Thyroid gland (tissue), 4 donors: ENCODE data around the gene SNCB. TPM values are rescaled to one million over a fixed set of nuclear protein-coding genes. Genes with fewer than 3 reads are reported as not detected.

Experiments used
- DNase-seq, 2 donors: peaks; one replicate each; pipeline ENCODE4 v3.0.0-alpha.2; 2019
- H3K27ac ChIP-seq, 3 donors: fragments of 200-600 bp; sonication (generic); 1 replicate in 2 of 3; 2 replicates in 1 of 3; pipeline ENCODE4 v1.5.1; 2016 to 2019; ENCODE audit warnings: mild to moderate bottlenecking in 1 of 3, moderate library complexity in 1 of 3
- H3K27me3 ChIP-seq: fragments of 200-600 bp; sonication (generic); one replicate; pipeline ENCODE4 v1.5.1; 2019
- H3K36me3 ChIP-seq, 2 donors: fragments of 200-600 bp; sonication (generic); one replicate each; pipeline ENCODE4 v1.5.1; 2016 to 2019
- H3K4me1 ChIP-seq, 2 donors: fragments of 200-600 bp; sonication (generic); one replicate each; pipeline ENCODE4 v1.5.1; 2017 to 2019
- H3K4me3 ChIP-seq, 3 donors: fragments of 200-600 bp; sonication (generic); replicated peaks in 1 of 3; 1 replicate in 2 of 3; 2 replicates in 1 of 3; pipeline ENCODE4 v1.5.1; 2016; ENCODE audit warnings: mild to moderate bottlenecking in 1 of 3
- H3K9me3 ChIP-seq: fragments of 200-600 bp; sonication (generic); one replicate; pipeline ENCODE4 v1.5.1; 2017
- POLR2A ChIP-seq, 2 donors: fragments of 450-650 bp; IDR thresholded peaks; one replicate each; pipeline ENCODE4 v1.6.1; 2017; ENCODE audit warnings: antibody characterized with exemption in 2 of 2, mild to moderate bottlenecking in 2 of 2, moderate library complexity in 1 of 2
- WGBS, 2 donors: methylation state at CpG; one replicate each; pipeline ENCODE4 v1.1.5; 2017; 5-methylcytosine and 5-hydroxymethylcytosine counted together
- intact Hi-C: fragments of 100-400 bp; cut with DNase I; formaldehyde crosslinking; loops from one replicate; pipeline ENCODE4 v1.15.1; 2023
- total RNA-seq, 4 donors: library from RNA; depleted of rRNA; stranded (reverse); fragments of >200 nt; gene quantifications; one replicate each; pipeline ENCODE4 v1.2.3, GENCODE V29; 2016
- TF ChIP-seq, protein P1 (sequence below), 6 experiments: fragments of 200-600 bp in 3 of 6; fragments of 450-650 bp in 3 of 6; sonication (generic) in 3 of 6; IDR thresholded peaks; one replicate each; pipeline ENCODE4 v1.5.1; 2016 to 2019; ENCODE audit warnings: antibody characterized with exemption in 6 of 6, mild to moderate bottlenecking in 2 of 6, inconsistent platforms in 1 of 6, moderate library complexity in 1 of 6

Gene SNCB
- total RNA-seq, 4 donors from 2014 or later = not detected

DNA sequence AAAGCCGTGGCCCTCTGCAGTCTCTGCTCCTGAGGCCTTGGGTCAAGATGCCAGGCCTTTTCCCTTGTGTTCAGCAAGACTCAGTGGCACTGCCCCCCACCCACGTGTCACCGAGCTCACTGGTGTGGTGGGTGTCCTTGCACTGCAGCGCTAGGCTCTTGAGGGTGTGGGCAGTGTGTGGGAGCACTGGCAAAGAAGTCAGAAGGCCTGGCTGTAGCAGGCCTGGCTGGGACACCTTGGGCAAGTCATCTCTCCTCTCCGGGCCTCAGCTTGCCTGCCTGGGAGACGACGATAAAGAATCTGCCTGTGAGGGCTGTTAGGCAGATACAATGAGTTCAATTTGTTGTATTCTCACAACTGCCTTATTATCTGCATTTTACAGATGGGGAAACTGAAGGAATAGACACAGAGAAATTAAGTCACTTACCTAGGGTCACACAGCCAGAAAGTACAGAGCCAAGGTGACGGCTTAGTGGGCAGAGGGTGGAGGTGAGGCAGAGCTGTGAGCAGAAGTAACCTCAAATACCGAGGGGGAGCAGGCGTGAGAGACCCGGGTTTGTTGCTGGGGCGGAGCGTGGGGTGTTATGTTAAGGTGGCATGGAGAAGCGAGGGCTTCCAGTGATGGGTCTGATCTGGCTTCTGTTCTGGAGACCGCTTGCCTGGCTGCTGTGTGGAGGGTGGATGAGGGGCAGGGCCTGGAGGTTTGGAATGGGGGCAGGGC lies 18.3 kb upstream of the SNCB start:
- Histone ChIP-seq H3K4me1 (peaks cover 12 to 17% of the 10 kb centered on the region in 2 donors), H3K27me3 (no peaks in the 10 kb centered on the region), H3K36me3 (no peaks in the 10 kb centered on the region), H3K9me3 (no peaks in the 10 kb centered on the region), H3K27ac (peak overlapping the region in 2 of 3 donors; percentile 43 to 61), H3K4me3 (peak overlapping the region in 1 of 3 donors; percentile 89)
- DNase-seq = no peak
- intact Hi-C loops = loop anchor here (10.0 kb wide), 1 partner anchor 204 kb away; the partner anchor contains the start of gene FAF2
- WGBS, 2 donors = 76 to 78% methylated on average over 12 to 15 of the region's 15 CpGs
- TF ChIP-seq POLR2A (IDR thresholded peaks at IDR 0.05) = no peak
- TF ChIP-seq, protein P1, sequence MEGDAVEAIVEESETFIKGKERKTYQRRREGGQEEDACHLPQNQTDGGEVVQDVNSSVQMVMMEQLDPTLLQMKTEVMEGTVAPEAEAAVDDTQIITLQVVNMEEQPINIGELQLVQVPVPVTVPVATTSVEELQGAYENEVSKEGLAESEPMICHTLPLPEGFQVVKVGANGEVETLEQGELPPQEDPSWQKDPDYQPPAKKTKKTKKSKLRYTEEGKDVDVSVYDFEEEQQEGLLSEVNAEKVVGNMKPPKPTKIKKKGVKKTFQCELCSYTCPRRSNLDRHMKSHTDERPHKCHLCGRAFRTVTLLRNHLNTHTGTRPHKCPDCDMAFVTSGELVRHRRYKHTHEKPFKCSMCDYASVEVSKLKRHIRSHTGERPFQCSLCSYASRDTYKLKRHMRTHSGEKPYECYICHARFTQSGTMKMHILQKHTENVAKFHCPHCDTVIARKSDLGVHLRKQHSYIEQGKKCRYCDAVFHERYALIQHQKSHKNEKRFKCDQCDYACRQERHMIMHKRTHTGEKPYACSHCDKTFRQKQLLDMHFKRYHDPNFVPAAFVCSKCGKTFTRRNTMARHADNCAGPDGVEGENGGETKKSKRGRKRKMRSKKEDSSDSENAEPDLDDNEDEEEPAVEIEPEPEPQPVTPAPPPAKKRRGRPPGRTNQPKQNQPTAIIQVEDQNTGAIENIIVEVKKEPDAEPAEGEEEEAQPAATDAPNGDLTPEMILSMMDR (IDR thresholded peaks at IDR 0.05) = no peak

DNA sequence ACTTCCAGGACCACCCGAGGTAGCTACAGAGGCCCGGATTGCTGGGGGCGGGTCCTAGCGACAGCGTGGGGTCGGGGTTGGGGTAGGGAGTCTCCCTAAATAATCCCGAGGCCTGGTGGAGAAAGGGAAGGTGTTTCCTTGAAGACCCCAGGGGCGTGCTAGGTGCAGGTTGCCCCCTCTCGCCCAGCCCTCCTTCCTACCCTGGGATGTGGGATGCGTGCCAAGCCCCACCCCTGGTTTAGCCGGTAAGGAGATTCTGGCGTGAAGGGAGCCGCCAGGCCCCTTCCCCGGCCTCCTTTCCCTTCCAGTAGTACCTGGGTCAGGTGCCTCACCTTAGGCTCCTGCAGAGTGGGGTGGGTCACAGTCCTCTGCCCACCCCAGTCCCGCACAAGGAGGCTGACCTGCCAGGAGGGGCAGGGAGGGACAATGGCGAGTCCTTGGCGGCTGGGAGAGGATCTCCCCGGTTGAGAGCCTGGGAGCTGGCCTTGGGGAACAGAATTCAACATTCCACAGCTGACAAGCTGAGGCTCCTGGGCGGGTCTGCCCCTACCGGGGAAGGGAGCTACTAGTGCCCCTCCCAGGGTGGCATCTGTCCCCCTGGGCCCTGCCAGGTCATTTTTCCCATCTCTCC lies 17.6 kb upstream of the SNCB start:
- no peaks in the 10 kb centered on the region for H3K9me3 ChIP-seq
- H3K27me3 ChIP-seq = no peaks in the 10 kb centered on the region
- H3K4me1 ChIP-seq = peaks cover 12 to 17% of the 10 kb centered on the region in 2 donors
- peak; percentile 73 to 81 for DNase-seq
- H3K4me3 ChIP-seq = peak overlapping the region; percentile 26 to 89 (median 43)
- H3K27ac ChIP-seq = peak overlapping the region in 2 of 3 donors; percentile 43 to 61
- TF ChIP-seq, protein P1 (IDR thresholded peaks at IDR 0.05) = no peak
- no peak for TF ChIP-seq POLR2A (IDR thresholded peaks at IDR 0.05)
- H3K36me3 ChIP-seq = no peaks in the 10 kb centered on the region
- WGBS, 2 donors = 5 to 6% methylated on average over 8 to 9 of the region's 20 CpGs
- intact Hi-C loops = loop anchor here (10.0 kb wide), 1 partner anchor 203 kb away; the partner anchor contains the start of gene FAF2

GRCh38 chr5:176647030-176647842 lies 16.9 kb upstream of the SNCB start, which contains the start of gene TSPAN17:
Gene TSPAN17 (plus strand): TSS chr5:176647484. CDS start chr5:176647616, 132 bp downstream.
- H3K9me3 ChIP-seq = no peaks in the 10 kb centered on the region
- intact Hi-C loops = loop anchor here (10.0 kb wide), 1 partner anchor 202 kb away; the partner anchor contains the start of gene FAF2
- peak within 1 kb of the TSS; percentile 26 to 89 (median 43) for H3K4me3 ChIP-seq
- 1% methylated on average over 25 of the region's 63 CpGs; no CpG with 5 or more reads in 1 of the 2 donors for WGBS, 2 donors
- H3K36me3 ChIP-seq = no peaks in the 10 kb centered on the region
- TF ChIP-seq, protein P1 (IDR thresholded peaks at IDR 0.05) = peak in 3 of 6 experiments; percentile 18 to 35 (median 27)
- peak in 1 of 2 donors; percentile 67 for TF ChIP-seq POLR2A (IDR thresholded peaks at IDR 0.05)
- H3K27ac ChIP-seq = peak within 1 kb of the TSS in 2 of 3 donors; percentile 43 to 61
- peaks cover 12 to 17% of the 10 kb centered on the region in 2 donors for H3K4me1 ChIP-seq
- no peaks in the 10 kb centered on the region for H3K27me3 ChIP-seq
- DNase-seq = peak; percentile 100

DNA sequence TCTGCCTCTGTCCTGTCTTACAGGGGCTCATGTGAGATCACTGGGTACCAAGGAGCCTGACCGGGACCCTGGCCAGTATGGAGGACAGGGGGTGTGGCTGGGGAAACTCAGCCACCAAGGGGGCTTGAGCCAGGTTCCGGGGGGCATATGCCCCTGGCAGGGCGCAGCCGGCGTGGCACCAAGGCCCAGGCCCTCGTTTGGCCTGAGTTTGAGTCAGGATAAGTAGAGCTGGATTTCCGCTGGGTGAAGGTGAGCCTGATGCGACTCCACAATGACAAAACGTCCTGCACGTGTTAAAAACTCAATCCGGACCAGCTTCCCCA lies 16.3 kb upstream of the SNCB start:
- Histone ChIP-seq H3K27me3 (no peaks in the 10 kb centered on the region), H3K27ac (peak overlapping the region in 2 of 3 donors; percentile 31 to 38), H3K9me3 (no peaks in the 10 kb centered on the region), H3K4me1 (peaks cover 12 to 17% of the 10 kb centered on the region in 2 donors), H3K36me3 (no peaks in the 10 kb centered on the region), H3K4me3 (peak overlapping the region in 1 of 3 donors; percentile 89)
- DNase-seq = no peak
- WGBS, 2 donors = 20 to 60% methylated on average over 2 to 11 of the region's 11 CpGs
- intact Hi-C loops = loop anchor here (10.0 kb wide), 1 partner anchor 202 kb away; the partner anchor contains the start of gene FAF2
- TF ChIP-seq, protein P1 (IDR thresholded peaks at IDR 0.05) = no peak
- no peak for TF ChIP-seq POLR2A (IDR thresholded peaks at IDR 0.05)
